ENCODE results near the gene PCBP4.
"Not testable (repeated sequence)": the region's sequence is repeated elsewhere in the genome, so short reads cannot be mapped to it uniquely, and the experiment has no call there.

Gene PCBP4

DNA sequence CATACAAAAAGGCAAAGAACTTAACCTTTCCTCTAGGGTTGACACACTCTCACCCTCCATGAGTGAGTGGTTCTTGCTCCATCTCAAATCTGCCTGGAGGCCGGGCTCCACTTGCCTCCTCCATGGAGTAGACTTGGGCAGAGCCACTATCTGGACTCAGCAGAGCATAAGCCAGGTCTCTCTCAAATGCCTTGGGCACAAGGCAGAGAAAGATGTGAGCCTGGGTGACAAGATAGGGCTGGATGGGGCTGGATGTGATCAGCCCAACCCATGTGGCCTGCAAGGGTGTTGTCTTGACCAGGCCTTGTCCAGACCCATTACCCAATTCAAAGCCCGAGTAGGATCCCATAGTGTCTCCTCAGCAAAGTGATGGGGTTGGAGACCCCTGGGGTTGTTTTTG lies 32.6 kb upstream of the PCBP4 start:
- Mint-ChIP-seq H3K27me3 (no peaks in the 10 kb centered on the region), H3K4me3 (no peak overlapping the region), H3K9me3 (no peaks in the 10 kb centered on the region), H3K4me1 (ENCODE audit: low read depth) (peaks cover 14% of the 10 kb centered on the region), H3K36me3 (ENCODE audit: low read depth) (peaks cover 10% of the 10 kb centered on the region), H3K27ac (no peak overlapping the region)

DNA sequence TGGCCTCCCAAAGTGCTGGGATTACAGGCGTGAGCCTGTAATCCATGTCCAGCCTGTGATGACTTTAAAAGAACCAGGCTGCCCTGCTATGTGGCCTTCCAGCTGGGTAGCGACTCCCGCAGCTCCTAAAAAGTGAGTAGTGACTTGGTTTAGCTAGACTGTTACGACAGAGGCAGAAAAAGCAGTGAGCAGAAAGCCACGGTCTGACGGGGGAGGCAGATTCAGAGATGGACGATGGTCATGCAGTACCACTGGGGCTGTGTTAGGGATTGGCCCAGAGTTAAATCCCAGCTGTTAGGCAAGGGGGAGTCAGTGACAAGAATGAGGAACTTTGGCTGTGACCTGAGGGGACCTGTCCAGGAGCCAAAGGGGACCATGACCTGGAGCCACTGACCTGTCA lies 31.5 kb upstream of the PCBP4 start:
- Mint-ChIP-seq H3K4me1 (ENCODE audit: low read depth) (peaks cover 25% of the 10 kb centered on the region), H3K9me3 (no peaks in the 10 kb centered on the region), H3K4me3 (no peak overlapping the region), H3K27me3 (no peaks in the 10 kb centered on the region), H3K27ac (no peak overlapping the region), H3K36me3 (ENCODE audit: low read depth) (peaks cover 21% of the 10 kb centered on the region)

DNA sequence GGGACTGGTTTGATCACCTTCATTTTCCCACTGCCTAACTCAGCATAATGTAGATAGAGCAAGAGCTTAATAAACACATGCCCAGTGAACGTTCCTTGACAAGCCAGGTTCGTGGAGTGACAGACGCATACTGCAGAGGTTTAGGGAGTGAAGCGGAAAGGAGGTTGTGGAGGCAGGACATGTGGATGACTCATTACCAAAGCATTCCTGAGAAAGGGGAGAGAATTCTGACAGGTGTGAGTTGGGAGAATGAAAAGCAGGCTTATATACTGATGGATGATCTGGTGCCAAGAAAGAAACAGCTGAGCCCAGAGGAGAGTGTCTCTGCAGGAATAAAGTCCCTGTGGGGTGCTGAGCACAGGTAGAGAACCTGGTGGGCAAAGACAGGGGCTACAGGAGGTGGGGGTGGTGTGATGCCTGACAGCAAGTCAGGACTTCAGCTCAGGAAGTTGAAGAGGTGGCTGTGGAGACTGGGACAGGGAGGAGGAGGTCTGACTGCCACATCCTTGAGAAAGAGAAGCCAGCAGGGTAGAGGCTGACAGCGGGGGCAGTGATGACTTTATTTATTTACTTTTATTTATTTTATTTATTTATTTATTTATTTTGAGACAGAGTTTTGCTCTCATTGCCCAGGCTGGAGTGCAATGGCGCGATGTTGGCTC lies 30.8 kb upstream of the PCBP4 start:
- peaks cover 31% of the 10 kb centered on the region for H3K4me1 Mint-ChIP-seq (ENCODE audit: low read depth)

DNA sequence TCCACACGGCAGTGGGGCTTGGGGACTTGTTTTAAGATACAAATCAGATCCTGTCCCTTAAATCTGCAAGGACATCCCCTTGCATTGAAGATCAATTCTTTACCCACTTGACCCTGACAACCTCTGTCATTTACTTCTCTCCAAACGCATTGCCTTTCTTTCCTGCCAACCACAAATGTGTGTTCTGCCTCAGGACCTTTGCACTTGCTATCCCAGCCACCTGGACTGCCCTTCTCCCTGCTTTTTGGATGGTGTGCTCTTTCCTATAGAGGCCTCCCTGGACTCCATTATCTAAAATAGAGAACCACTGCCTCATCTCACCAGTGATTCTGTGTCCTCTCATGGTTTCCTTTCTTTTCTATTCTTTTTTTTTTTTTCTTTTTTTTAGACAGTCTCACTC lies 29.9 kb upstream of the PCBP4 start:
- Mint-ChIP-seq H3K9me3 (no peaks in the 10 kb centered on the region), H3K36me3 (ENCODE audit: low read depth) (peaks cover 37% of the 10 kb centered on the region), H3K4me1 (ENCODE audit: low read depth) (peaks cover 38% of the 10 kb centered on the region), H3K4me3 (no peak overlapping the region), H3K27me3 (no peaks in the 10 kb centered on the region), H3K27ac (no peak overlapping the region)

More for the DNA sequence above, 30.8 kb upstream of the PCBP4 start:
- Mint-ChIP-seq H3K27me3 (no peaks in the 10 kb centered on the region), H3K36me3 (ENCODE audit: low read depth) (peaks cover 28% of the 10 kb centered on the region), H3K27ac (no peak overlapping the region), H3K4me3 (no peak overlapping the region), H3K9me3 (no peaks in the 10 kb centered on the region)

DNA sequence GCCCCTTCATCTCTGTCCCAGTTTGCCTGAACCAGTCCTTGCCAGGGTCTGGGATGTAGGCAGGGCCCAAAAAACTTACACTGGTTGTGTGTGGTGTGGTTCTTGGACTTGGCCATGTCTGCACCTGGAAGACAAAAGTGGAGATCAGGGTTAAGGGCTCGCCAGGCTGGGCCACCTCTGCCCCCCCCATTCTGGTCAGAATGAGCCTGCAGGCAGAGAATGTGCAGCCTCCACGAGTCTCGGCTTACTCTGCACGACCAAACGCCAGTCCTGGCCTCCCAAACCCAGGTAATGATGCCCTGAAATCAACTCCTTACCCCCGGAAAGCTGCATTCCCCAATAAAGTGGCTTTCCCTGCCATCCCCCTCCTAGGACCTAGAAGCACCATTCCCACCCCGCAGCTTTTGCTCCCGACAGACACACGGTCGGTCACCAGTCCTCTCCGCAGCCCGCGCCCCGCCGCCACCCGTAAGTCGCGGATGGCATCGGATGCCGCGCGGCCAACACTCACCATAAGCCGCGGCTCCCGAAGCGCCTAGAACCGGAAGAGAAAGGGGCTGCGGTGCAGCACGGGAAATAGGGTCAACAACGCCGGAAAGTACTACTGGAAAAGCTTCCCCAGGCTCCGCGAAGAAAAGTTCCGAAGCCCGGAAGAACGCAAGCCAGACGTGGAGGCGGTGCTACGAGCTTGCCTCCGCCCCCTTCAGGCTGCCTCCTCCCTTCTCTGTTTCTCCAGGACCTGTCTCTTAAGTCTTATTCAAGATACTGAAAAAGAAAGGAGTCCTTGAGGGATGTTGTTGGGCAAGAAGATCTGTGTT lies 28.3 kb upstream of the PCBP4 start, which contains the start of gene RPL29:
Gene RPL29 (minus strand): TSS at position 550 of the 818 bp plus-strand sequence. CDS start 434 bp downstream, at position 116.
- peak within 1 kb of the TSS; percentile 100 for H3K27ac Mint-ChIP-seq
- H3K4me1 Mint-ChIP-seq (ENCODE audit: low read depth), result peaks cover 38% of the 10 kb centered on the region
- peak within 1 kb of the TSS; percentile 99 for H3K4me3 Mint-ChIP-seq
- H3K9me3 Mint-ChIP-seq, result no peaks in the 10 kb centered on the region
- H3K27me3 Mint-ChIP-seq, result no peaks in the 10 kb centered on the region
- H3K36me3 Mint-ChIP-seq (ENCODE audit: low read depth), result peaks cover 46% of the 10 kb centered on the region

DNA sequence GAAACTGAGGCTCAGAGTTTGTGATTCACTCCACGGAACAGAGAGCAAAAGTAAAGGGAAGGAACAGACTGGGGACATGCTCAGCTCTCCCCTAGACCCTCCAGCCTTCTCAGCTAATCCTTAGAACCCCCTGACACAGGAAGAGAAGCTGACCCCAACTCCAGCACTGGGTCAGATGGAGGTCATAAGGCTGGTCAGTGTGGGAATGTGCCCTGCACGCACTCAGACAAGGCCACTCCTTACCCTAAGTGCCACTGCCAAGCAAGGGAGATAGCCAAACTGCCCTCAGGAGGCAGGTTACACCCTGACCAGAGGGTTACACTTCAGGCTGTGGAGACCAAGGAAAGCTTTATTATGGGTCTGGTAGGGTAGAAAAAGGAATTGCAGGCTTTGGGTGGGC lies 27.3 kb upstream of the PCBP4 start:
- Mint-ChIP-seq H3K4me1 (ENCODE audit: low read depth) (peaks cover 38% of the 10 kb centered on the region), H3K9me3 (no peaks in the 10 kb centered on the region), H3K4me3 (peak overlapping the region; percentile 99), H3K27me3 (no peaks in the 10 kb centered on the region), H3K36me3 (ENCODE audit: low read depth) (peaks cover 46% of the 10 kb centered on the region), H3K27ac (peak overlapping the region; percentile 100)

DNA sequence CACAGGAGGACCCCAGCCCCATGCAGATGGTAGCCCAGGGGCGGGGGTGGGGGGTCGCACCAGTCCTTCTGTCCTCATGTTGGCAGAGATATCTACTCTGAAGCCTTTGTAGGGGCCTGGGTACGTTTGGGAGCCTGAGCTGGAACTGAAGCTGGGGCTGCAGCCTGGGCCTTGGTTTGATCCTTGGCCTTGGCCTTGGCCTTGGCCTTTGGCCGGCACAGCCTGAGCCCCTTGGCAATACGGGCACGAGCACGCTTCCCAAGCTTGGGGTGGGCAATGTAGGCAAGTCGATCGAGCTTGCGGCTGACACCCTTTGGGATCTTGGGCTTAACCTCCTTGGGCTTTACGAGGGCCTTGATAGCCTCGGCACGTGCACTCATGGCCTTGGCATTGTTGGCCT lies 26.4 kb upstream of the PCBP4 start:
- peaks cover 46% of the 10 kb centered on the region for H3K36me3 Mint-ChIP-seq (ENCODE audit: low read depth)

DNA sequence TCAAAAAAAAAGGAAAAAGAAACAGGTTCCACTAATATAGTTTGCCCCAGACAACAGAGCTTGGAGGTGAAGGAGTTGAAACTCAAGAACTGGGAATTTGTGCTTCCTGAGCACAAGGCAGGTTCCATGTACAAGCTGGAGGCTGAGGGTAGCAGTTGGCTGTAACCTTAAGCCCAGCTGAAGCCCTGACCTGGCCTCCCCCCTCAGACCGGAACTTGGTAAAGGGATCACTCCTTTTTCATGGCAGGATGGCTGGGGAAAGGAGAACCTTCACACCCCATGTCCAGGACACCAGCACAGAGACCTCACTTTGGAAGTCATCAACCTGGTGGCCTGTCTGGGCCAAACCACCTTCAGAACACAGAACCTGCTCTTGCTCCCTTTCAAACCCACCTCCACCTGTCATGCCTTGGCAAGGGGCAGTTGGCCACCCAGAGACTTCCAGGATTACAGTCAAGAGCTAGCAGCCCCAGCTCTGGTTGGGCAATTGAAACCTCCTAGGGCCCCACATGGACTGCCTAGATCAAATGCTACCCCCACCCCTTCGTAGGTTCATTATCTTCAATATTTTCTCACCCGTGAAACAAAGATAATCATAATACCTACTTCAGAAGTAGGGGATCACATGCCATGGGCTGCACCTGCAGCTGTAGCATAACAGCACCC lies 24.9 kb upstream of the PCBP4 start:
- peaks cover 46% of the 10 kb centered on the region for H3K36me3 Mint-ChIP-seq (ENCODE audit: low read depth)
- H3K4me1 Mint-ChIP-seq (ENCODE audit: low read depth), result peaks cover 38% of the 10 kb centered on the region
- no peaks in the 10 kb centered on the region for H3K9me3 Mint-ChIP-seq
- H3K27ac Mint-ChIP-seq, result peak overlapping the region; percentile 100
- peak overlapping the region; percentile 99 for H3K4me3 Mint-ChIP-seq
- H3K27me3 Mint-ChIP-seq, result no peaks in the 10 kb centered on the region

More for the DNA sequence above, 26.4 kb upstream of the PCBP4 start:
- Mint-ChIP-seq H3K27ac (peak overlapping the region; percentile 100), H3K4me1 (ENCODE audit: low read depth) (peaks cover 38% of the 10 kb centered on the region), H3K4me3 (peak overlapping the region; percentile 99)
- not testable (repeated sequence) for H3K27me3 Mint-ChIP-seq, H3K9me3 Mint-ChIP-seq

DNA sequence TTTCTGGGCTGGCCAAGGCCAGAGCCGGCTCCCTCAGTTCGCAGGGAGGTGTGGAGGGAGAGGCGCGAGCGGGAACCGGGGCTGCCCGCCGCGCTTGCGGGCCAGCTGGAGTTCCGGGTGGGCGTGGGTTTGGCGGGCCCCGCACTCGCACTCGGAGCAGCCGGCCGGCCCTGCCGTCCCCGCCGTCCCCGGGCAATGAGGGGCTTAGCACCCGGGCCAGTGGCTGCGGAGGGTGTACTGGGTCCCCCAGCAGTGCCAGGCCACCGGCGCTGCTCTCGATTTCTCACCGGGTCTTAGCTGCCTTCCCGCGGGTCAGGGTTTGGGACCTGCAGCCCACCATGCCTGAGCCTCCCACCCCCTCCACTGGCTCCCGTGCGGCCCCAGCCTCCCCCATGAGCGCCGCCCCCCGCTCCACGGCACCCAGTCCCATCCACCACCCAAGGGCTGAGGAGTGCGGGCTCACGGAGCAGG lies 23.3 kb upstream of the PCBP4 start:
- H3K27ac Mint-ChIP-seq, H3K27me3 Mint-ChIP-seq, H3K4me3 Mint-ChIP-seq, H3K9me3 Mint-ChIP-seq: not testable (repeated sequence)
- Mint-ChIP-seq H3K4me1 (ENCODE audit: low read depth) (peaks cover 33% of the 10 kb centered on the region), H3K36me3 (ENCODE audit: low read depth) (peaks cover 43% of the 10 kb centered on the region)

DNA sequence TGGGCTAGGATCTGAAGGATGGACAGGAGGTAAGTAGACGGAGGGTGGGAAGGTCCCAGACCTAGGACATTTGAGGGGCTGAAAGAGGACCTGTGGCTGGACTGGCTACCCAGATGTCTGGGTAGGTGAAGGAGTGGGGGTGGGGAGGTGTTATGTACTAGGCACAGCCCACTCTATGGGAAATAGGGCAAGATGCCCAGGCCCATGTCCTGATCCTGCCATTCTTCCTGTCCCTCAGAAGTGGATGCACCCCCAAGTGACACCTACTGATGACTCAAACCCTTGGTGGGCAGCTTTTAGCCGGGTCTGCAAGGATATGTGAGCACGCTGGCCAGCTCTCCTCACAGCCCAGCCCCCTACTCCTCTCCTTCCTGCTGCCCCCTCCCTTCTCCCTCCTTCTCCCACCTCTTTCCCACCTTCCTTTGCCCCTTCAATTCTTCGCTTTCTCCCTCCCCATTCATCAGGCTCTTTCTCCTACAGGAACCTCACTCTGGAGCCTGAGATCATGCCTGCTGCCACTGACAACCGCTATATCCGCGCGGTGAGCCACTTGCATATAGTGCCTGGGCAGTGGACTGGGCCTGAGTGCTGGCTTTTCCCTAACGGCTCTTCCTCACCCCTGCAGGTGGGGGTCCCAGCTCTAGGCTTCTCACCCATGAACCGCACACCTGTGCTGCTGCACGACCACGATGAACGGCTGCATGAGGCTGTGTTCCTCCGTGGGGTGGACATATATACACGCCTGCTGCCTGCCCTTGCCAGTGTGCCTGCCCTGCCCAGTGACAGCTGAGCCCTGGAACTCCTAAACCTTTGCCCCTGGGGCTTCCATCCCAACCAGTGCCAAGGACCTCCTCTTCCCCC lies 21.3 kb upstream of the PCBP4 start:
- Mint-ChIP-seq H3K4me1 (ENCODE audit: low read depth) (peaks cover 26% of the 10 kb centered on the region), H3K9me3 (no peaks in the 10 kb centered on the region), H3K27ac (no peak overlapping the region), H3K36me3 (ENCODE audit: low read depth) (peaks cover 22% of the 10 kb centered on the region), H3K27me3 (no peaks in the 10 kb centered on the region), H3K4me3 (no peak overlapping the region)

DNA sequence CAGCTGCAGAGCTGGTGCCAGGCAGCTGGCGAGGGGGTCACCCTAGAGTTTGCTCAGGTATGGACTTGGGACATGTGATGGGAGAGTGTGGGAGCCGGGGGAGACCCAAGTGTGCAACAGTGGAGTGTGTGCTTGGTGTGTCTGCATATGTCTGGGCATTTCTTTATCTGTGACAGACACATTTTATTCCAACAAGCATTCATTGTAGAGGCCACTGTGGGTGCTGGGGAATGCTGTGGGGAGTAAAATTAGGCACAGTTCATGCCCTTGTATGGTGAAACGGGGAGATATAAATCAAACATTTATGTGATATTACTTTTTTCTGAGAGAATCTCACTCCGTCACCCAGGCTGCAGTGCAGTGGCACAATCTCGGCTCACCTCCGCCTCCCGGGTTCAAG lies 20.3 kb upstream of the PCBP4 start:
- Mint-ChIP-seq H3K27me3 (no peaks in the 10 kb centered on the region), H3K27ac (no peak overlapping the region), H3K4me3 (no peak overlapping the region), H3K4me1 (ENCODE audit: low read depth) (peaks cover 26% of the 10 kb centered on the region), H3K9me3 (no peaks in the 10 kb centered on the region), H3K36me3 (ENCODE audit: low read depth) (peaks cover 13% of the 10 kb centered on the region)

DNA sequence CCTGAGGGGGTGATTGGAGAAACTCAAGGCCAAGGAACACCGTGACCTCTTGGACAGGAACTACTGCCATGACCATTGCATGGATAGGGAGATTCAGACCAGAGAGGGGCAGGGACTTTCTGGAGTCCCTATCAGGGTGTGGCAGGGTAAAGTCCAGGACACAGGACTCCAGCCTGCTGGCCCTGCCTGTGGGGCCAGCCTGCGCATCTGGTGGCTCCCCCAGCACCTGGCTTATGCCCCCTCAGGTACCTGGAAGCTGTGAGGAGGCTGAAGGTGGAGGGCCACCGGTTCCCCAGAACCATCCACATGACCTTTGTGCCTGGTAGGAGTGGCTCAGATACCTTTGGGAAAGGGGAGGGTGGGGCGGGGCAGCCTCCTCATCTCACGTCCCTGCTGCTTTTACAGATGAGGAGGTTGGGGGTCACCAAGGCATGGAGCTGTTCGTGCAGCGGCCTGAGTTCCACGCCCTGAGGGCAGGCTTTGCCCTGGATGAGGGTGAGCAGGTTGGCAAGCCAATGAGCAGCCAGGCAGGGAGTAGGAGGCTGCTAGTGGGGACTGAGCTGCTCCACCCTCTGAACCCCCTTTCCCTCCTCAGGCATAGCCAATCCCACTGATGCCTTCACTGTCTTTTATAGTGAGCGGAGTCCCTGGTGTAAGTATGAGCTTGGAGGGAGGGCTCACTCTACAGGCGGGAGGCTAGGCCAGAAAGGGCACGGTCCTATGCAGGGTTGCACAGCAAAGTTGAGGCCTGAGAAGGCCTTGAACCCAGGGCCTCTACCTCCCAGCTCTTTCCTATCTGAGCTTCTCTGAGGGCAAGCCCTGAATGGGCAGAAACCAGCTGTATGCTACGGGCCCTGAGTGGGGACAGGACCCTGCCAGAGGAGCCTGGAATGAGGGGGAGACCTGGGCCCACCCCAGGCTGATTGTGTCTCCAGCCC lies 19.0 kb upstream of the PCBP4 start:
- H3K9me3 Mint-ChIP-seq, result no peaks in the 10 kb centered on the region
- peaks cover 29% of the 10 kb centered on the region for H3K4me1 Mint-ChIP-seq (ENCODE audit: low read depth)
- H3K27me3 Mint-ChIP-seq, result no peaks in the 10 kb centered on the region
- H3K36me3 Mint-ChIP-seq (ENCODE audit: low read depth), result peaks cover 3% of the 10 kb centered on the region
- H3K4me3 Mint-ChIP-seq, result no peak overlapping the region
- H3K27ac Mint-ChIP-seq, result peak overlapping the region; percentile 28

DNA sequence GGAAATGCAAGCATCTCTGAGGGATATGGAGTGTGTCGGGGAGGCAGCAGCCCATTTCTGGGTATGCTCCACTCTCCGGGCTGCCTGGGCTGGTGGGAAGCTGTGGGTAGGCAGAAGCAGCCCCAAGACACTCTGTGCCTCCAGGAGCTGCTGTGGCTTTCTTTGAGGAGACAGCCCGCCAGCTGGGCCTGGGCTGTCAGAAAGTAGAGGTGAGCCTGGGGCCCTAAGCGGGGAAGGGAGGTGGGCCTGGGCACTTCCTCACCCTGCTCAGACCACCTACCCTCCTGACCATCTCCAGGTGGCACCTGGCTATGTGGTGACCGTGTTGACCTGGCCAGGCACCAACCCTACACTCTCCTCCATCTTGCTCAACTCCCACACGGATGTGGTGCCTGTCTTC lies 17.8 kb upstream of the PCBP4 start:
- peak overlapping the region; percentile 75 for H3K27ac Mint-ChIP-seq
- H3K4me1 Mint-ChIP-seq (ENCODE audit: low read depth), result peaks cover 30% of the 10 kb centered on the region
- peaks cover 6% of the 10 kb centered on the region for H3K36me3 Mint-ChIP-seq (ENCODE audit: low read depth)
- no peaks in the 10 kb centered on the region for H3K27me3 Mint-ChIP-seq
- H3K4me3 Mint-ChIP-seq, result peak overlapping the region; percentile 92
- no peaks in the 10 kb centered on the region for H3K9me3 Mint-ChIP-seq
